NOMO-1 (cell line): Measurements from ENCODE around the gene MSI2.

Experiments
- DNase-seq, 2 experiments: peaks; one replicate each; lab custom pipeline; 2025; ENCODE audit not compliant: unreplicated experiment in 2 of 2; lab: John Stamatoyannopoulos, UW

The MSI2 gene

DNA sequence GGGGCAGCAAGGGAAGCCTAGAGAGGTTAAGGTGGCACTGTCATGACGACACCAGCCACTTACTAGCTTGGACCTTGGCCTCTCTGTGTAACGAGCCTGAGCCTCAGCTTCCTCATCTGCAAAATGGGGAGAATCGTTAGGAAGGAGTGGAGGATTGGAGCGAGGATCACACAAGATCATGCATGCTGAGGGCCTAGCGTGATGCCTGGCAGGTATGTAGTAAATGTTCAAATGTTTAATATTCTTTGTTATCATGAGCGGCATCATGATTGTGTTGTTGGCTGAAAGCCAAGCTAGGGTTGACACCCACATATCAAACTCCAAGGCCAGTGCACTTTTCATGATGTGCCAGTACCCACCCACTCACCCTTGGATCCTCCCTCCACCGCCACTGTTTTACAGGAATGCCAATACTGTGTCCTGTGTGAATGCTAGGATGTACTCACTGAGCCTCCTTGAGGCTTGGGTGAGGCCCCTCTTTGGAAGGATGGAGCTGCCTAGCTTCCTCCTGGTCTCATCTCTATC lies 192.5 kb downstream of the MSI2 start:
- DNase-seq = no peak

DNA sequence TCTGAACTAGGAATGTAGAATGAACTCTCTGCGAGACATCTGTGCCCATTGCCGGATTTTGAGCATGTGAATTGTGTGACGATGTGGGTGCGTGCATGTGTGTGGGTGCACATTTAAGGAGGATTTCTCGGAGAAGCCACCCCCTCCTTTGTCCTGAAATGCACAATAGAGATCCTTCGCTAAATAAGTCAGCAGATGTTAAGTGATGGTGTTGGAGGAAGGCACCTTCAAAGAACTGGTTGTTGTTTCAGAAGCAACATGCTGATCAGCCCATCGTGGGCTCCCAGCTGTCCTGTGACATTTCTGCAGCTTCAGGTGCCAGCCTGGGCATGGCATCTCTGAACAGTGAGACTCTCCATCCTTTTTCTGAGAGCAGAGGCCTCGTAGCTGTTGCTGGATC lies 194.9 kb downstream of the MSI2 start:
- DNase-seq = no peak

DNA sequence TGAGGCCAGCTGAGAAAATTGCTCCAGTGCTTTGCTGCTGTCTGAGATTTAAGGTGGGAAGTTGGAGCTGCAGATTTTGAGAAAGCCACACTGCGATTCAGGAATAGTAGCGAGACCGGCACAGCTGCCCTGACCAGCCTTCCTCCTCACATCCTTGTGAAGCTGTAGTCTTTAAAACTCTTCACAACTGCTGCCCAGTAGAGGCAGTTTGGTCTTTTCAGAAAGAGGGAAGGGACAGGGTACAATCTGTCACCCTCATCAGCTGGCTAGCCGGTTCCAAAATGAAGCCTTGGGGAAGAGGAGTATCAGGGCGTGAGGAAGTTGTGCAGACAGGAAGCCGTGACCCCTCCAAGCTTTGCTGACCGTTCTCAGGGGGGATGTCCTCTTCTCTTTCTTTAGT lies 195.3 kb downstream of the MSI2 start:
- DNase-seq = no peak

DNA sequence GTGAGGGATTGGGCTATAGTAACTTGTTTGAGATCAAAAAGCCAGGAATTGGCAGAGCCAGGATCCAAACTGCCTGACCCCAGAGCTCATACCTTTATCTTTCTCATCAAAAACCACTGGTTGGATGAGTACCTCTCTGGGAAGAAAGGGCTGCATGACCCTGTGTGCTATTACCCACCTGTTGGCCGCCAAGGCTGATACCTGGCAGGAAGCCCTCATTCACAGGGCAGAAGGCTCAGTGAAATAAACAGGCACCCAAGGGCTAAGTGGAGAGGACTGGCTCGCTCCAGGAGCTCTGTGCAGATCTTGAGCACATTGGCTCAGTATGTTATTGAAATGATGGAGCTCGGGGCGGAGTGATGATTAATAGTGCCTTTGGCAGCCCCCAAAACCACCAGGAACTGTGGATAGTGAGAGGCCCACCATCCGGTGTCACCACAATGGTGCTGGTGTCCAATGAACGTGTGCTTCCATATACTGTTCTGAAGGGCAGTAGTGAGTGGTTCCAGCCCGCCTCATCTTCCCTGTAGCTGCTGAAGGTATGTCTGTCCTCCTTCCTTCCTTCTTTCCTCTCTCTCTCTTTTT lies 197.6 kb downstream of the MSI2 start:
- no peak for DNase-seq

DNA sequence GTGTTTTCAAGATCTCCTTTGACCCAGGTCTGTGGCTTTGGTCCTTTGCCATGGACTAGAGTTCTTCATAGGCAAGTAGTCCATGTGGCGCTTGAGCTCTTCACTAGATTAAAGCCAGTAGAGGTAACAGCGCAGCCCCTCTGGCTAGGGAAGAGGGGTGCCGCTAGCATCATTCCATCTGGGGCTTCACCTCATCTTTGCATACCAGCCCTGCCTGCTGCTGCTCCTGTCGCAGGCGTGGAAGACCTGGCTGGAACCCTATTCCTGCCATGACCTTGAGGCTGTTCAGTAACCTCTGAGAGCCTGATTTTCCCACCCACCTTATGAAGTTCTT lies 198.4 kb downstream of the MSI2 start:
- no peak for DNase-seq

DNA sequence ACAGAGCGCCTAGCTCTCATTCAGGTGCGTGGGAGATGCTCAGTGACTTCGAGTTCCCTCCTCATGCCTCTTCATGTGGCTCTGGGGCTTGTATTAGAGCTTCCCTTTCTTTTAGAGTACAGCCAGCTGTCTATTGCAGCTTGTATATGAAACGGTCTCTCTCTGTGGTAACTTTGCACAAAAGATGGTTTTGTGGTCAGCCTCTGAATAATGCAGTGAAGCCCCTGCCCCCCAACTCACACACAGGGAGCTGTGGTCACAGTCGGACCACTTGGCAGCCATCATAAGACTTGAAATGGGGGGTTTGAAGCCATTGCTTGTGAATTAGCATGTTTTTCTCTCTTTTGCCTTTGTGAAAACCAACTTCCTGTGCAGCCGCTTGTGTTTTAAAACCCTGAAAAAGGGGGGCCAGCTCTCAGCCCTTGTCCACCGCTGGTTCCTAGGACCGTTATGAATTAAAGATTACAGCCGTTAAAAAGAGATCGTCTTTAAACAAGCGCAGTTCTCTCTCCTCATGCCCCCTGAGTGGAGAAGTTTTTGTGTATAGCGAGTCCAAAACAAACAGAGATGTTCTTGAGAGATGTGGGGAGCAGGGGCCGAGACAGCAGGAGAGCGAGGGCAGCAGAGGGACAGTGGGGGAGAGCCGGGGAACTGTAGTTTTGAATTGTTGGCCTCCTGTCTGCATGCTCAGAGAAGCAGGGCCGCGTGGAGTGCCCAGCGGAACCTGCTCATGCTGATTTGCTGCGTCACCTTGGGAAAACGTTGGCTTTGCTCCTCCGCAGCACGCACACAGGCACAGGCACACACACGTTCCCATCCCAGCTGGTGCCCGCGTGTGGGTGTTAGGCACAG lies 199.0 kb downstream of the MSI2 start:
- DNase-seq = peak; percentile 38 to 81

DNA sequence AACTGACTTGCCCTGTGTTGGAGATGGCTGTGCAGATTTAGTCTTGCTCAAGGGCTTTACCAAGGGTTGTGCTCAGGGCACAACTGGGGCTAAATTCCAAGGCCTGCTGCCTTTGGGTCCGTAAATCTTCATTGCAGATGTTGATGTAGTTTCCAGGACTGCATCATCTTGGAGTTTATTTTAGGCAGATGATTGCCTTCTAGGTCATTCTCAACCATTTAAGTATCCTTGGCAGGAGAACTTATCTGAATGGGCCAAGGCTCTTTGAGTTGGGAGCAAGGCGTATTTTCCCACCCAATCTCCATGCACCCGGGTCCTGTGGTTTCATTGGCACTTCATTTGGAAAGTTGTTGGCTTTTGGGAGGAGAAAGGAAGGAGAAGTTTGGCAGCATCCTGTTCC lies 200.3 kb downstream of the MSI2 start:
- DNase-seq = no peak

DNA sequence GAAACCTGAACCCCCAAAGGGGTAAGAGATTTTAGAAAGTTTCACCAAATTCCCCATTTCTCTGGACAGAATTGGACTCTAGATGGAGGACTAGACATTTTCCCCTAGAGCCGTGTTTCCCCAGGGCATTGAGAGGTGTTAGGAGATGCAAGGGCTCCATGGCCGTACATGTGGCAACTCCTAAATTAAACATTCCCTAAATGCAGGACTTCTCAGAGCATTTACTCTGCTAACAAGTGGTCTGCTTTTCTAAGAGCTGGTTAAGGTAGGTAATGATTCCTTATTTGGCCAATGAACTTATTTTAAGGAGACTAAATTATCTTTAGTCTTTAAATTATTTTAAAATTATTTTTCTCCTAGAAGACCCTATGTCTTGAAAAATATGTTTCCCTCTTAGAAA lies 200.9 kb downstream of the MSI2 start:
- DNase-seq = no peak

DNA sequence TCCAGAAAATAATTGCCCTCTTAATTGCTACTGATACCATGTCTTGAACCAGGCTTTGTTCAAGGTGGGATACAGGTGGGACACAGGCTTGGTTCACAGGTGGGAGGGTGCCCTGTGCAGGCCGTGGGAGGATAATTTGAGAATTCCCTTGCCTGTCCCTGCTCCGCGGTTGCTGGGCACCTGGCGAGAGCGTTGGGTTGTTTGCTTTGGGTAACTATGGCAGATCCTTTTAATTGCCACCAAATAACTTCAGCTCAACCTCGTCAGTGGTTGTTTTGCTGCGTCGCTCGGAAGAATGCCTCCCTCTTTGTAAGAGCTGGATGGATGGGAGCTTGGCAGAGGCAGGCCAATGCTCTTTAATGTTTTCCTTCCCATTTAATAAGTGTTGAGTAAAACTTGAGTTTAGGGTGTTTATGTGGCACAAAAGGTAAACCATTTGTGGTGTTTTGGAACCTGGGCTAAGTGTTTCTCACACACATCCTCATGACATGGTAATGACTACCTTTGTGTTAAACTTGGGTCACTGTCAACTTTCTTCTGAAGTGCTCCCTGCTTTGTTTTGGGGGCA lies 202.5 kb downstream of the MSI2 start:
- no peak for DNase-seq

DNA sequence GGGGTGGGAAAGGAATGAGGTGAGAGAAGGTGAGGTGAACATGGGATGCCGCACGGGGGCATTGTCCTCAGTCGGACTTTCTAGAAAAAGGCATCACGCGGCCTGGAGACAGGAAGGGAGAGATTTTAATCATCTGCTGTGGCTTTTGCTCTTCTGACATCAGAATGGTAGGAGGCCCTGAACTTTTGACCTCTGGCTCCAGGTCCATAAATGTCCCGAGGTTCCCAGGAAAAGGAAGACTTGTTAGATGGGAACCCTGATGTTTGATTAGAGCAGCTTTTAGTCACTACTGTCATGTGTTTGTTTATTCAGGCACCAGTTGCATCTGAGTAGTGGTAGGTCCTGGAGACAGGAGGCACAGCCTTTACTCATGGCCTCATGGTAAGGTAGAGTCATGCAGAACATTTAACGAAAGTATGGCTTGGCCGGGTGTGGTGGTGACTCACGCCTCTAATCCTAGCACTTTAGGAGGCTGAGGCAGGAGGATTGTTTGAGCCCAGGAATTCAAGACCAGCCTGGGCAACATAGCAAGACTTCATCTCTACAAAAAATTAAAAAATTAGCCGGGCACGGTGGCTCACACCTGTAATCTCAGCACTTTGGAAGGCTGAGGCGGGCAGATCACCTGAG lies 203.1 kb downstream of the MSI2 start:
- DNase-seq = no peak

DNA sequence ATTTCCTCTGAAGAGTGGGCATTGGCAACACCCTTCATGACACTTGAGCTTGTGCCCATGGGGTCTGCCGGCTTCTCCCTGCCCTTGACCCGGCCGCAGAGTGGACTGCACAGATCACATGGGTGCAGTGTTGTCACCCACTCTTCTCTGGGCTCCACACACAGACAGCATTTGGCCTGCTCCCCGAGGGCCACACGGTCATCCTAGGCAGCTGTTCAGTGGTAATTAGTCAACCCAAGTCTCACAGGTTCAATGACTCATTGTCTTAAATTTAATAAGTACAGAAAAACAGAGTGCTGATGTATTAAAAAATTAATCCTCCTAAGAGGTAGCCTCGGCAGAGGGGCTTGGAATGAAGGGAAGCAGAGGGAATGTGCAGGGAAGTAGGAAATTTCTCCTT lies 204.8 kb downstream of the MSI2 start:
- DNase-seq = no peak

DNA sequence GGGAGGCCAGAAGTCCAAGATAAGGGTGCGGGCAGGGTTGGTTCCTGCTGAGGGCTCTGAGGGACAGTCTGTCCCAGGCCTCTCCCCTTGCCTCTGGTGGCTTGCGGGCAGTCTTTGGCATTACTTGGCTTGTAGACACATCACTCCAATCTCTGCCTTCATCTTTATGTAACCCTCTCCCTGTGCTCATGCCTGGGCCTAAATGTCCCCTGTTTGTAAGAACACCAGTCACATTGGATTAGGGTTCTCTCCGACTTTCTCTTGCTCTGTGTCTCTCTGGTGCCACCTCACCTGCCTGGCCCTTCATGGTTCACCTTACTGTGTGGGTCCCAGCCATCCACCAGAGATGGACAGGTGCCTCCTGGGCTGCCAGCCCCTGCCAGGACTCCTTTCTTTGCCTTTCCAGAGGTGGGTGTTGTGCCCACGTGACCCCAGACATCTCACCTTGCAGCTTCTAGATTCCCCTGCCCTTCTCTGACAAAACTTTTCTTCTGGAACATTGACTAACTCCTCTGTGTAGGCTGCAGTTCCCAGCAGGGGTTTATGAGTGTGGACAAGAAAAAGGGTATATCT lies 205.8 kb downstream of the MSI2 start:
- no peak for DNase-seq

DNA sequence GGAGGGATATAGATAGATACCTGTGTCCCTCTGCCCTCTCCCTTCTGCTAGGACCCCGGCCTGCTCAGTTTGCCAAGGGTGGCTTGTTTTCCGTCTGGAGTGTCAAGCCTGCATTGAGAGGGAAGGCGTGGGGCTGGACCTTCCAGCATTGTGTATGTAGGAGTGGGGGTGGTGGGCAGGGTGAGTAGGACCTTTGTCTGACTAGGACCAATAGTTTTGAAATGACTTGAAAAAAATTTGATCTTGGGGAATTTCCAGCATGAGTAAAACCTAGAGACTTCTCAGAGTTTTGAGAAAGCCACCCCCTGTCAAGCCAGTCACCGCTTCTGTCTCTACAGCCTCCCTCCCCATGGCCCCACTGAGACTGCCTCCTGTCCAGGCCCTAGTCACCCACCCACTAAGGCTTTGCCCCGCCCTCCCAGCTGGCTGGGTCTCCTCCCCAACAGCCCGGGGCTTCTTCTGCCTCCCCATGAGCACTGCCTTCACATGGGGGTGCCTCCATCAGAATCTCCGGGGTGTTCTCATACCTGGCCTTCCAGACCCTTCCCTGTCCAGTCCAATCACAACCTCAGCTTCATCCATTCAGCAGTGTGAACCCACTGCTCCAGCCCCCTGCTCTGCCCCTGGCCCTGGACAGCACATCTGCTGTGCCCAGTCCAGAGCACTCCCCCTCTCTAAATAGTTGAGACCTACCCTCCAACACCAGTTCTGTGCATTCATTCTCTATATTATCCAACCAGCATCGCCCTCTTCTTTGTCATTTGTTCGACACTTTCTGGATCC lies 207.0 kb downstream of the MSI2 start:
- DNase-seq = no peak

DNA sequence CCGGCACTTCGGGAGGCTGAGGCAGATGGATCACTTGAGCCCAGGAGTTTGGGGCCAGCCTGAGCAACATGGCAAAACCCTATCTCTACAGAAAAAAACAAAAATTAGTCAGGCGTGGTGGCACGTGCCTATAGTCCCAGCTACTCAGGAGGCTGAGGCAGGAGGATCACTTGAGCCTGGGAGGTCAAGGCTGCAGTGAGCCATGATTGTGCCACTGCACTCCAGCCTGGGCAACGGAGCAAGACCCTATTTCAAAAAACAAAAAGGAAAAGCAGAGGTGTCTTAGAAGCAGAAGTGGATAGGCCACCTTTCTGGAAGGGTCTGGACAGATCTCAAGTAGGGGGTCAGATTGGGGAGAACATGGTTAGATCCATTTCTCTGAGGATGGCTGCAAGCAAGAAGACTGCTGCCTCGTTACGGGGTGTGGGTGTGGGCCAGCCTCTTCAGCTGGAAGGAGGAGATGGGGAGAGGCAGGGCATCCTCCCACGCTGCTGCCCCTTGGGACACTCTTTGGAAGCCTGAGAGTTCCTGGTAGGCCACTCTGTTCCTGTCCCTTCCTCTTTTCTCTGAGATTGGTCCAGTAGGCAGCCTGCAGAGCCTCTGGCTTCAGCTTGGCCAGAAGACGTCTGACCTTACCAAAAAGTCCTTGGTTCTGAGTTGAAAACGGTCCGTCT lies 208.0 kb downstream of the MSI2 start:
- DNase-seq = no peak

DNA sequence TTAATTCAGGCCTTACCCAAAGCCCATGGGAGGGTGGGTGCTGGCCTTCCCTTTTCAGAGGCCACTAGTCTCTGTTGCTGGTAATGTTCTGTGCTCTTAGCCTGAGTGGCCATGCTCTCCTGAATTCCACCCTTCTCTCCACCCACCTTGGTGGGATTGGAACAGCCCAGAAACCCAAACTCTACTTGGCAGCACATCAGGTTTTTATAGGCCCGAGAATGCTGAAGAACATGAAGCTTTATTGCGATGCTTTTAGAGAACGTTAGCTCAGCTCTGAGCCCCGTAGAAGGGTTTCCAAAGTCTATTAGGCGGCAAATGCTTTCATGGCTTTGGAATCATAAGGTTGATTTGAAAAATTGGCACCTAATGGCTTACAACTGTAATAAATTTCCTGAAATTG lies 209.3 kb downstream of the MSI2 start:
- DNase-seq = no peak

DNA sequence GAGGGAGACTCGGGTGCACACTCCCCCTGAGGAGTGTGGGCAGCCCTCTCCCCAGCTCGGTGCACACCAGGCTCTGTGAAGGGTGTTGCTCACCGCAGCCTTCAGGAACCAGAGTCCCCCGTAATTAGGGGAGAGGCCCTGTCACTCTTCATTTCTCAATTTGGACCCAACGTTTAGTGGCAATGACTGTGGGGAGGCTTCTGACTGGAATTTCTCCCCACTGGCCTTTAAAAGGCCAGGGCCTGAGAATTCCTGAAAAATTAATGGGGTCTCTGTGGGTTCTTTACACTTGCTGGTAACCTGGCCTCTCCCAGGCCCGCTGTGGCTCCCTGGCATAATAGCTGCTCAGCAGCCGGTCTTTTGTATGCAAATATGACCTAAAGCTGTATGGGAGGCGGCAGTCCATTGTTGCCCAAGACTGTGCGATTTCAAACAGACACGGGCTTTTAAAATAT lies 209.7 kb downstream of the MSI2 start:
- peak; percentile 38 to 47 for DNase-seq

DNA sequence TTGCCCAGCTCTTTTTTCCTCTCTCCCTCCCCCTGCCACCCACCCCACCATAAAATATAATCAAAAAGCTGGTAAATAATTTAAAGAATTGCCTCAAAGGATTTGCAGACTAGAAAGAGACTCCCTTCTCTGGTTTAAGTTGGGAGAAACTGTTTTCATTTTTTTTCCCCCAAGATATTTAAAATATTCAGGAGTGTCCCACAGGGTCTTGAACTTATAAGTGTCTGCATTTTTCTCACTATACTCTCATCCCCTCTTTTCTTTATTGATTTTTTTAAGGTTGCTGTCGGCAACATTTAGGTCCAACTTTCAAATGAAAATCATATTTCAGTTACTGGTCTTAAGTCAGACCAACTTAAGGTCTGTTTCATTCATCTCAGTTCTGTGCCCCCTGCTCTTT lies 210.2 kb downstream of the MSI2 start:
- no peak for DNase-seq

DNA sequence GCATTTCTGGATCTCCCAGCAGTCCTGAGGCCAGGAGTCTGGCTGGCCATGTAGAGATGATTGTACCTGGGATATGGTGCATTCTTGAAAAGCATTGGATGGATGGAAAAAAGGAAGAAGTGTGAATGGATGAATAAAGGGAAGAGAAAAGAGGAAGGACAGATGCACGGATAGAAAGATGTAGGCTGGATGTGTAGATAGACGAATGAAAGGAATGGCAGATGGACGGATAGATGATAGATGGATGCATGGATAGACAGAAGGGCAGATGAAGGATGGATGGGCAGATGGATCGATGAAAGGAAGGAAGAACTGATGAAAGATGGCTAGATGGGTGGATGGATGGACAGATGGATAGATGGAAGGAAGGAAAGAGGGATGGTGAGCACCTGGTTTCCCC lies 210.9 kb downstream of the MSI2 start:
- DNase-seq = no peak

DNA sequence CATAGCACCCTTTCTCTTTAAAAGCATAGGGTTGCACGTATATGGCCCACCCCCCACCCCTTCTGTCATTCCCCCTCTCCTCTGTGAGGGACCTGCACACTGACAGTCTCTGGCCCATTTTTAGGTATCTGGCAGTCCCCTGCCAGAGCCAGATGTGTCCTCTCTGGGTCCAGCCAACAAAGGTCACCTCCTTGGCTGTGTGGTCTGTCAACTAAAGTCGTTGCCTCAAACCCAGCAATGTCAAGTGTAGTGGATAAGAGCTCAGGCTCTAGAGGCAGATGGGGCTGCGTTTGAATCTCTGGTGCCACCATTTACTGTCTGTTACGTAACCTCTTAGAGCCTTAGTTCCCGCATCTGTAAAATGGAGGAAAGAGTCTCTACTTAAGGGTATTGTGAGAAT lies 211.5 kb downstream of the MSI2 start:
- no peak for DNase-seq
